Measurements from ENCODE around the gene RNF217. TPM values are rescaled to one million over a fixed set of nuclear protein-coding genes. Genes with fewer than 3 reads are reported as not detected.

RNF217 gene
- total and polyA plus RNA-seq, 8 donors = 3.4 to 14.3 (median 8.0) TPM

DNA sequence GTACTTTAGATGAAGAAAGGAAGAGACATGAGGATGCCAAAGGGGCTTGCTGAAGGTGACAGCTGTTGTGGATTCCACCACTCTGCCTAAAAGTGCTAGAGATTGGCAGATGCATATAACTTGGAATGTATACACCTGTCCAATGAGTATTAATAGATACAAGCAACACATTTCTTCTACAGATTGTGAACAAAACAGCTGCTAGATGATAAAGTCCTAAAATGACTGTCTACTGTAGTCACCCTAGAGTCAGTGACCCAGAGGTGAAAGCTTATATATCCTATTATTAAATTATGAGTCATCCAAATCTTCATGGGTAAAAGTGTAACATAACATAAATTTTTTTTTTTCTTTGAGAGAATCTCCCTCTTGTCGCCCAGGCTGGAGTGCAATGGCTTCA, 5.2 kb downstream of the RNF217 start:
- intact Hi-C loops (cut with DNase I) = no loop called here
- TF ChIP-seq, protein P1, sequence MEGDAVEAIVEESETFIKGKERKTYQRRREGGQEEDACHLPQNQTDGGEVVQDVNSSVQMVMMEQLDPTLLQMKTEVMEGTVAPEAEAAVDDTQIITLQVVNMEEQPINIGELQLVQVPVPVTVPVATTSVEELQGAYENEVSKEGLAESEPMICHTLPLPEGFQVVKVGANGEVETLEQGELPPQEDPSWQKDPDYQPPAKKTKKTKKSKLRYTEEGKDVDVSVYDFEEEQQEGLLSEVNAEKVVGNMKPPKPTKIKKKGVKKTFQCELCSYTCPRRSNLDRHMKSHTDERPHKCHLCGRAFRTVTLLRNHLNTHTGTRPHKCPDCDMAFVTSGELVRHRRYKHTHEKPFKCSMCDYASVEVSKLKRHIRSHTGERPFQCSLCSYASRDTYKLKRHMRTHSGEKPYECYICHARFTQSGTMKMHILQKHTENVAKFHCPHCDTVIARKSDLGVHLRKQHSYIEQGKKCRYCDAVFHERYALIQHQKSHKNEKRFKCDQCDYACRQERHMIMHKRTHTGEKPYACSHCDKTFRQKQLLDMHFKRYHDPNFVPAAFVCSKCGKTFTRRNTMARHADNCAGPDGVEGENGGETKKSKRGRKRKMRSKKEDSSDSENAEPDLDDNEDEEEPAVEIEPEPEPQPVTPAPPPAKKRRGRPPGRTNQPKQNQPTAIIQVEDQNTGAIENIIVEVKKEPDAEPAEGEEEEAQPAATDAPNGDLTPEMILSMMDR (IDR thresholded peaks at IDR 0.05) = no peak
- Histone ChIP-seq H3K27me3 (no peaks in the 10 kb centered on the region), H3K4me1 (peaks cover 3 to 17% (median 8%) of the 10 kb centered on the region in 3 donors), H3K4me3 (no peak overlapping the region), H3K36me3 (peaks cover 0 to 3% (median 0%) of the 10 kb centered on the region in 3 donors), H3K27ac (no peak overlapping the region), H3K9me3 (no peaks in the 10 kb centered on the region)
- ATAC-seq (no peak), FAIRE-seq (no peak), DNase-seq (no peak)
- WGBS, 2 donors = 94 to 100% methylated on average over 1 of the region's 1 CpG

GRCh38 chr6:124968401-124968800, 6.2 kb downstream of the RNF217 start:
- no peak for DNase-seq
- WGBS, 2 donors = 67 to 72% methylated on average over 1 of the region's 1 CpG
- Histone ChIP-seq H3K4me3 (no peak overlapping the region), H3K9me3 (no peaks in the 10 kb centered on the region), H3K27ac (no peak overlapping the region), H3K36me3 (peaks cover 0 to 10% (median 0%) of the 10 kb centered on the region in 3 donors), H3K4me1 (peaks cover 3 to 17% (median 8%) of the 10 kb centered on the region in 3 donors), H3K27me3 (no peaks in the 10 kb centered on the region)
- FAIRE-seq = no peak
- no peak for ATAC-seq
- TF ChIP-seq, protein P1 (IDR thresholded peaks at IDR 0.05) = no peak
- intact Hi-C loops (cut with DNase I) = no loop called here

GRCh38 chr6:124970243-124970642, 8.0 kb downstream of the RNF217 start:
- TF ChIP-seq, protein P1 (IDR thresholded peaks at IDR 0.05) = no peak
- Histone ChIP-seq H3K36me3 (peaks cover 0 to 10% (median 0%) of the 10 kb centered on the region in 3 donors), H3K4me1 (peaks cover 0 to 12% (median 4%) of the 10 kb centered on the region in 3 donors), H3K27me3 (no peaks in the 10 kb centered on the region), H3K9me3 (no peaks in the 10 kb centered on the region), H3K27ac (no peak overlapping the region), H3K4me3 (no peak overlapping the region)
- DNase-seq (no peak), FAIRE-seq (no peak), ATAC-seq (no peak)
- 88 to 96% methylated on average over 5 of the region's 5 CpGs for WGBS, 2 donors
- intact Hi-C loops (cut with DNase I) = no loop called here

GRCh38 chr6:124970763-124971162, 8.5 kb downstream of the RNF217 start:
- FAIRE-seq (no peak), DNase-seq (no peak), ATAC-seq (no peak)
- TF ChIP-seq, protein P1 (IDR thresholded peaks at IDR 0.05) = no peak
- Histone ChIP-seq H3K4me1 (peaks cover 0 to 14% (median 5%) of the 10 kb centered on the region in 3 donors), H3K9me3 (no peaks in the 10 kb centered on the region), H3K27ac (no peak overlapping the region), H3K27me3 (no peaks in the 10 kb centered on the region), H3K36me3 (peaks cover 0 to 10% (median 0%) of the 10 kb centered on the region in 3 donors), H3K4me3 (no peak overlapping the region)
- WGBS, 2 donors = 84 to 91% methylated on average over 2 of the region's 2 CpGs
- intact Hi-C loops (cut with DNase I) = no loop called here

- DNase-seq (no peak), FAIRE-seq (no peak), ATAC-seq (no peak)
- Histone ChIP-seq H3K27ac (no peak overlapping the region), H3K27me3 (no peaks in the 10 kb centered on the region), H3K4me1 (peaks cover 5 to 9% (median 9%) of the 10 kb centered on the region in 3 donors), H3K4me3 (no peak overlapping the region), H3K36me3 (peaks cover 0 to 7% (median 5%) of the 10 kb centered on the region in 3 donors), H3K9me3 (no peaks in the 10 kb centered on the region)
- WGBS, 2 donors = 93 to 97% methylated on average over 6 of the region's 6 CpGs
- intact Hi-C loops (cut with DNase I) = no loop called here
- TF ChIP-seq, protein P1 (IDR thresholded peaks at IDR 0.05) = no peak
Observed at GRCh38 chr6:124973780-124974179, 11.5 kb downstream of the RNF217 start.
